Kidney tubule cell (primary cell): ENCODE data around the gene TMEM19.
A peak's percentile ranks its signal among the peaks of the same experiment; 100 is the strongest.

ENCODE experiments used
- DNase-seq: peaks from one replicate; pipeline ENCODE4 v3.0.0-alpha.2; 2018; ENCODE audit warnings: low spot score

TMEM19 gene

GRCh38 chr12:71685914-71686657 is at the start of gene TMEM19:
Gene TMEM19 (plus strand): TSS chr12:71686082. CDS start chr12:71686681, 599 bp downstream.
- DNase-seq = peak; percentile 94

GRCh38 chr12:71636704-71637115 is 49.2 kb upstream of the TMEM19 start:
- peak; percentile 68 for DNase-seq

GRCh38 chr12:71638499-71638898 is 47.4 kb upstream of the TMEM19 start:
- DNase-seq = no peak

GRCh38 chr12:71639341-71639760 is 46.5 kb upstream of the TMEM19 start:
- peak; percentile 38 for DNase-seq

- no peak for DNase-seq
These were observed 45.6 kb upstream of the TMEM19 start for GRCh38 chr12:71640316-71640715.

DNA sequence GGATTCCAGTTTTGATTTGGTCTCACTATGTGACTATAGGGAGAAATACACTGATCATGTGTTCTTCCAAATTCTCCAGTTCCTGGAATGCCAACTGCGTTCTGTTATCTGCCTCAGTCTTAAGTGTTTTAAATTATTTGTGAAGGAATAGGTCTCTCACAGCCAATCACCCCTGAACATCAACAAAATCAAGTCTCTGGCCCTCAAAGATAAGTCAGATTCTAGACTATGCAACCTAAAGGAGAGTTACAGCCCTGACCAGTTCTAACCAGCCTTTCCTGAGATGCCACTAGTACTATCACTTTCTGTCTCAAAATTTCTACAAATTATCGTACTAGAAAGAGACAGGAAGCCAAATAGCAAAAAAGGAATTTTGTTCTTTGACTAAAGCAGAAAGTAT is 44.5 kb upstream of the TMEM19 start:
- no peak for DNase-seq

GRCh38 chr12:71642264-71642663 is 43.6 kb upstream of the TMEM19 start:
- no peak for DNase-seq

GRCh38 chr12:71645268-71645667 is 40.6 kb upstream of the TMEM19 start:
- no peak for DNase-seq

GRCh38 chr12:71646512-71646911 is 39.4 kb upstream of the TMEM19 start:
- no peak for DNase-seq

- DNase-seq = no peak
These were observed 37.3 kb upstream of the TMEM19 start for GRCh38 chr12:71648537-71648936.

DNA sequence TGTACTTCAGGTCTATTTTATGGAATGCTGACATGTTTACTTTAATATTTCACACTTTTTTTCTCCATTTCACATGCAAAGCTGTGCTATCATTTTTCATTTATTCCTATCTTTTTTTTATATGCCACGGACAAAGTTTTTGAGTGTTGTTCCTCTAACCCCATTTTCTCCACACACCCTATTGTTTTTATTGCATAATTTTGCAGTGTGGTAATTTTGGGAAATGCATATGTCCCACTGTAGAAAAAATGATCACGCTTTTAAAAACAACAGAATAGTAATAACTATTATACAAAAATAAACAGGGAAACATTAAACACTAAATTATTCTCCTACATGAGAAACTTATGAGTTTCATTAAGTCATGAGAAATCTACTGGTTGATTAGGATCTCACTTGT is 36.5 kb upstream of the TMEM19 start:
- DNase-seq = no peak

DNA sequence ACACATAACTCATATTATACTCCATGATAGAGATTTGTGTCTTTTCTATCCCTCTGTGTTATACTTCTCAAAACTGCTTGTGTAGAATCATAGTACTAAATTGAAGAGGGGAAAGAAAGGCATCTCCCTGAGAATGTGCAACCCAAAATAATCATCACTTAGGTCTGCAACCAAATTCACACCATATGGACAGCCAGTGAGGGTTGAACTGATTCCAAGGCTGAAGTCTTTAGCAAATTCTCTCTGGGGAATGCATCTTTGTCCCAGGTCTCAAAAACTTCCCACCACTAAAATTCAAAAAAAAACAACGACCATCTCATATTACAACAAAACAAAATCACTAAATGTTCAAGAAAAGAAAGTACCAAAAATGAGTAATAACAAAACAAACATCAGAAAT is 33.2 kb upstream of the TMEM19 start:
- DNase-seq = no peak

DNA sequence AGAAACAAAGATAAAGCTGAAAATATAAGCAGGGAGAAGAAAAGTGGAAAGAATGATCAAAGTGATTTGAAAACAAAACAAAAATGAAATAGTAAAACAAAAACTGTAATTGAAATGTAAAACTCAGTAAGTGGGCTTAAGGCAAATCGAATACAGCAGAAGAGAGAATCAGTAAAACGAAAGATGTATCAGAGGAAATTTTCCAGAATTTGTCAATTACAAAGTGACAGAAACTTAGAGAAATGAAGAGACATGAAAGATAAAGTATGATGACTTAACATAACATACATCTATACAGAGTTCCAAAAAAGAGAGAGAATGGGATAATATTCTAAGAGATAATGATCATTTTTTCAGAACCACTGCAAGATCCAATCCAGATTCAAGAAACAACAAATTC is 32.7 kb upstream of the TMEM19 start:
- no peak for DNase-seq

DNA sequence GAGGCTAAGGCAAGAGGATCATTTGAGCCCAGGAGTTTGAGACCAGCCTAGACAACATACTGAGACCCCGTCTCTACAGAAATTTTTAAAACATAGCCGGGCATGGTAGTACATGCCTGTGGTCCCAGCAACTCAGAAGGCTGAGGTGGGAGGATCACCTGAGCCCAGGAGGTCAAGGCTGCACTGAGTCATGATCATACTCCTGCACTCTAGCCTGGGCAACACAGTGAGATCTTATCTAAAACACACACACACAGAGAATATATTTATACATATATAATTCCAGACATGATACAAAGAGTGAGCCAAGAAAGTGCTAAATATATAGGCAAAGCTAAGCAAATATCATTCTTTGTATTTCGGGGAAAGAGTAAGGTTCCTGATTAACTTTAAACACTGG is 31.7 kb upstream of the TMEM19 start:
- no peak for DNase-seq

- no peak for DNase-seq
These were observed 30.4 kb upstream of the TMEM19 start for GRCh38 chr12:71655495-71655894.

DNA sequence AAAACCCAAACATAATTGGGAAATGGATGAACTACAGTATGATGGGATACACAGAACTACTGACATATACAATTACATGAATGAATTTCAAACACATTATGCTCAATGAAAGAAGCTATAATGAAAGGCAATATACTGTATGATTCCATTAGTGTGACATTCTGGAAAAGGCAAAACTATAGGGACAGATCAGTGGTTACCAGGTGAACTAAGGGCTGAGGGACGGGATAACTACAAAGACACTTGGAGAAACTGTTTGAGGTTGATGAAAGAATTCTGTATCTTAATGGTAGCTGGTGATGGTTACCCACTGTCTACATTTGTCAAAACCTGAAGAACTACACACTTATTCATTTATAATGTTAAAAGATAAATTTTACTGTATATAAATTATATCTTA is 30.0 kb upstream of the TMEM19 start:
- no peak for DNase-seq

DNA sequence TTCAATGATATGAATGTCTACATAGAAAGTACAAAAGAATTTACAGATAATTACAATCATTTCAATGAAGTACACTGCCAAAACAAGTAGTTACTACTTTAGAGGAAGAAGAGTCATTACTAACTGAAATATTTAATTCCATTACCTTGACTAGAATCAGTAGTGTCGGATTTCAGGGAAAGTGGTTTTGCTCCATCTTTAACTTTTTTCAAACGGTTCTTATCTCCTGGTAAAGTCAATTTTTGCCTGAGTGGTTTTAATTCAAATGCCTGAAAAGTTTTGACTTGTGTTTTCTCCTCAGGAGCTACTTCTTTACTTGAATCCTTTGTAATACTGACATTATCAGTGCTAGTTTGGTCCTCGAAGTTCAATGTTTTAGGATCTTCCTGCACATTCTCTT is 29.1 kb upstream of the TMEM19 start:
- no peak for DNase-seq

DNA sequence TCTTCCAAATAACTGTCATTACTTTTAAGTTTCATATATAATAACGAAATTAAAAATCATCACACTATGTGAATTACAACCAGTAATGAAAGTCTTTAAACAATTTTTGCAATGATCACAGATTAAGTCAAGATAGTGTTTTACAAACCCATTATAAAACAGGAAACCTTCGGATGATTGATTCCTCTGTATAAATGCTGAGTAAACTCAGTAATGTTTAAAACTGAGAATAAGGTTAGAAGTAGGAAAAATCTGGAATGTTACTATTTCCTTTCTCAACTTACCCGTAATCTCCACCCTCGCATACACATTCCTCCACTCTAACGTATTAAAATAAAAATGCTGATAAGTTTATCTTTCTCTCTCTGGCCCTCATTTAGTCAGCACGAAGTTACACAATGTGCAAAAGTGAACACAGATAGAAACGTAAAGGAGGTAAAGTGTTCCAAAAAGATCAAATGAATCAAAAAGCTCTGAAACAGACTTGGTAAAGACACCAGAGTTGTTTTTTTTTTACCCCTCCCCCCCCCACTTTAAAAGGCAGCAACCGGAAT is 23.8 kb upstream of the TMEM19 start:
- DNase-seq = no peak

- DNase-seq = peak; percentile 74
These were observed 22.9 kb upstream of the TMEM19 start for GRCh38 chr12:71662849-71663560.

DNA sequence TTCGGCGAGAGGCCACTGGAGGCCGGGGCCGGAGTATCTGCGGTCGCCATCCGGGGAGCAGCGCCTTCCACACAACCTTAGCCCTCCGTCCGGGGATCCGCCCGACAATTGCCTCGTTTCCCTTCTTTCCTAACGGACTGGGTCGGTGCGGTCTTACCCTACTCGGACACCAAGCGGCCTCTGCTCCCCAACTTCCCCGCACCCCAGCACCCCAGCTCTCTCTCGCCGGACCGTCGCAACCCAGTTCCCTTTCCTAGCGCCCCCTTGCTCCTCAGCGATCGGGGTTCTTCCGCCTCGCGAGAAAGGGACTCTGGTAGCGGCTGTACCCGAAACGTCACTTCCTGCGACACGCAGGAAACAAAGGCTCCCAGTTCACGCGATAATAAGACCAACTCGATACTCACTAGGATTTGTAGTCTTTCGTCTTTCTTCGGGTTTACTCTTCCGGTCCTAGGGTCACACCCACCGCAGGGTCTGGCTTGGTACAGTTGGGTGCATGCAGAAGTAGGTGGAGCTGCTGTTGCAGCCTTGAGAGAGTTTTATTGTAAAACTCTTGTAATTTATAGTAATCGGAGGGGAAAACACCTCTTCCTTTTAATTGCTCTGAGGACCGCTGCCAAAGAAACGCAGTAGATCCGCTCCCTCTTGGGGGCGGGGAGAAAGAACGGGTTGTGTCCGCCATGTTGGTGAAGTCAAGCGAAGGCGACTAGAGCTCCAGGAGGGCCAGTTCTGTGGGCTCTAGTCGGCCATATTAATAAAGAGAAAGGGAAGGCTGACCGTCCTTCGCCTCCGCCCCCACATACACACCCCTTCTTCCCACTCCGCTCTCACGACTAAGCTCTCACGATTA is 22.1 kb upstream of the TMEM19 start, which contains the start of the genes THAP2 and ZFC3H1:
THAP2 (plus strand) TSS at position 741 of the 850 bp plus-strand sequence. CDS start 209 bp downstream, outside the sequence.
ZFC3H1 (minus strand) TSS at position 288 of the 850 bp plus-strand sequence; CDS start at position 50, 238 bp downstream.
- peak; percentile 99 for DNase-seq

- peak; percentile 19 for DNase-seq
These were observed 21.3 kb upstream of the TMEM19 start for GRCh38 chr12:71664411-71665089.
